ENCODE data around the gene HSD3B2. TPM values are rescaled to one million over a fixed set of nuclear protein-coding genes. Genes with fewer than 3 reads are reported as not detected.

Gene HSD3B2
- total RNA-seq, 1 experiment from 2014 or later: not detected

DNA sequence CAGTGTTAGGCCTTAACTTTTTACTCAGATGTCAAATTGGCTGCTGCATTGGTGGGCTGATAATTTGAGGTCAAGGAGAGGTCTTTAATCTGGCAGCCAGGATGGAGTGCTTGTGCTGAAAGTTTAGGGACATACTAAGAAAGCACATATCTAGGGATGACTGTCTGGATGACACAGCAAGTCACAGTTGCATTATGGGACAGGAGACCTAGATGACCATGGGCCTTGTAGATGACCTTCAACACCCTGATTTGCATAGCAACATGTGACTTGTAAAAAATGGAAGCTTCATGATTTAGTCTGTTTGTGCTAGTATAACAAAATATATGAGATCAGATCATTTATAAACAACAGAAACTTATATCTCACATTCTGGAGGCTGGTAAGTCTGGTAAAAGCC, 18.0 kb upstream of the HSD3B2 start:
- TF ChIP-seq EZH2 (IDR thresholded peaks at IDR 0.05; ENCODE audit: borderline replicate concordance, low read depth, low read length, poor library complexity, severe bottlenecking): no peak
- TF ChIP-seq, protein P1, sequence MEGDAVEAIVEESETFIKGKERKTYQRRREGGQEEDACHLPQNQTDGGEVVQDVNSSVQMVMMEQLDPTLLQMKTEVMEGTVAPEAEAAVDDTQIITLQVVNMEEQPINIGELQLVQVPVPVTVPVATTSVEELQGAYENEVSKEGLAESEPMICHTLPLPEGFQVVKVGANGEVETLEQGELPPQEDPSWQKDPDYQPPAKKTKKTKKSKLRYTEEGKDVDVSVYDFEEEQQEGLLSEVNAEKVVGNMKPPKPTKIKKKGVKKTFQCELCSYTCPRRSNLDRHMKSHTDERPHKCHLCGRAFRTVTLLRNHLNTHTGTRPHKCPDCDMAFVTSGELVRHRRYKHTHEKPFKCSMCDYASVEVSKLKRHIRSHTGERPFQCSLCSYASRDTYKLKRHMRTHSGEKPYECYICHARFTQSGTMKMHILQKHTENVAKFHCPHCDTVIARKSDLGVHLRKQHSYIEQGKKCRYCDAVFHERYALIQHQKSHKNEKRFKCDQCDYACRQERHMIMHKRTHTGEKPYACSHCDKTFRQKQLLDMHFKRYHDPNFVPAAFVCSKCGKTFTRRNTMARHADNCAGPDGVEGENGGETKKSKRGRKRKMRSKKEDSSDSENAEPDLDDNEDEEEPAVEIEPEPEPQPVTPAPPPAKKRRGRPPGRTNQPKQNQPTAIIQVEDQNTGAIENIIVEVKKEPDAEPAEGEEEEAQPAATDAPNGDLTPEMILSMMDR (conservative IDR thresholded peaks at IDR 0.05; ENCODE audit: low read depth, low read length): no peak
- Histone ChIP-seq H3K27ac (ENCODE audit: low read depth, low read length, poor library complexity, severe bottlenecking) (no peak overlapping the region), H3K36me3 (ENCODE audit: insufficient read depth, low read length, poor library complexity, severe bottlenecking) (no peaks in the 10 kb centered on the region), H3K4me1 (ENCODE audit: insufficient read depth, low read length, poor library complexity, severe bottlenecking) (no peaks in the 10 kb centered on the region), H3K9me3 (ENCODE audit: low read depth, low read length, poor library complexity, severe bottlenecking) (no peaks in the 10 kb centered on the region), H3K4me3 (ENCODE audit: low read depth, low read length, poor library complexity, severe bottlenecking) (no peak overlapping the region), H3K27me3 (replicated peaks; ENCODE audit: insufficient read depth, low read depth, low read length, poor library complexity) (no peaks in the 10 kb centered on the region)
- CTCF ChIA-PET: no interaction called here
- DNase-seq (ENCODE audit: low spot score): no peak
- BruUV-seq (replicated peaks): no TSS peak
- intact Hi-C loops (cut with micrococcal nuclease; ENCODE audit: unreplicated experiment): no loop called here
- POLR2A ChIA-PET (ENCODE audit: low non-redundant PET): no interaction called here

DNA sequence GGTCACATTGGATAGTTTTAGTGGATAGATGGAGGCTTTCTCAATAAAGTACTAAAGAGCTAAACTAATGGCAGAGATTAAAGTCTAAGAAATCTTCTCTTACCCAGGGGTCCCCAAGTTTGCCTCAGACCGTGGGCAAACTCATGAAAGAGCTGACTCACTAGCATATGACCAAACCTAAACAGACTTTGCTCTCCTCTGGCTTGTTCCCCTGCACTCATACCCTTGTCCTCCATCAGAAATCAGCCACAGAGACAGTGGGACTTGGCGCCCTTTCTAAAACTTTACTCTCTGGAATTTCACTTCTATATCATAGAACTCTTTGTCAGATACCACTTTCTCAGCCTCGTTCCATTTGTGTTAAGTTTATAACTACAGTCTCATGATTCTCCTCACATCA, 17.0 kb upstream of the HSD3B2 start:
- no peak overlapping the region for H3K27ac ChIP-seq (ENCODE audit: low read depth, low read length, poor library complexity, severe bottlenecking)
- intact Hi-C loops (cut with micrococcal nuclease; ENCODE audit: unreplicated experiment): no loop called here
- no peaks in the 10 kb centered on the region for H3K9me3 ChIP-seq (ENCODE audit: low read depth, low read length, poor library complexity, severe bottlenecking)
- ChIA-PET CTCF (no interaction called here), POLR2A (ENCODE audit: low non-redundant PET) (no interaction called here)
- no peaks in the 10 kb centered on the region for H3K36me3 ChIP-seq (ENCODE audit: insufficient read depth, low read length, poor library complexity, severe bottlenecking)
- TF ChIP-seq, protein P1 (conservative IDR thresholded peaks at IDR 0.05; ENCODE audit: low read depth, low read length): no peak
- TF ChIP-seq EZH2 (IDR thresholded peaks at IDR 0.05; ENCODE audit: borderline replicate concordance, low read depth, low read length, poor library complexity, severe bottlenecking): no peak
- no peak for DNase-seq (ENCODE audit: low spot score)
- no TSS peak for BruUV-seq (replicated peaks)
- no peaks in the 10 kb centered on the region for H3K4me1 ChIP-seq (ENCODE audit: insufficient read depth, low read length, poor library complexity, severe bottlenecking)
- no peaks in the 10 kb centered on the region for H3K27me3 ChIP-seq (replicated peaks; ENCODE audit: insufficient read depth, low read depth, low read length, poor library complexity)
- no peak overlapping the region for H3K4me3 ChIP-seq (ENCODE audit: low read depth, low read length, poor library complexity, severe bottlenecking)

DNA sequence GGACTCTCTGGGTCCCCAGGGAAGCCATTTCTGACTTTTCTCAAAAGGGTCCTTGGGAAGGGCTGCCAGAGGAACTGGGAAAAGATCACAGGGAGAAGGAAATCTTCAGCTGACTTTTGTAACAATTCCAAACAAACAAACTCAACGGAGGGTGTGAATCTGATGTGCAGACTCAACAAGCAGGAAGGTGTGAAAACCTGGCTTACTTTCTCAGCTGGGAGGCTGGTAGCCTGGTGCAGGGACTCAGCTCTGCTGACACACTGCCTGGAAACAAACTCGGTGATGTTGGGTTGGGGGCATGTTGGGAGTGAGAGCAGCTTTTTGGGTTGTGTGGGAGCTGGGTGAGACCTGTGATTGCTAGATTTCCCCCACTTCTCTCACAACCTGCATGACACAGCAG, 10.2 kb upstream of the HSD3B2 start:
- CTCF ChIA-PET: no interaction called here
- POLR2A ChIA-PET (ENCODE audit: low non-redundant PET): no interaction called here

More for the DNA sequence above, 10.2 kb upstream of the HSD3B2 start:
- Histone ChIP-seq H3K9me3 (ENCODE audit: low read depth, low read length, poor library complexity, severe bottlenecking) (no peaks in the 10 kb centered on the region), H3K4me3 (ENCODE audit: low read depth, low read length, poor library complexity, severe bottlenecking) (no peak overlapping the region), H3K27ac (ENCODE audit: low read depth, low read length, poor library complexity, severe bottlenecking) (no peak overlapping the region), H3K4me1 (ENCODE audit: insufficient read depth, low read length, poor library complexity, severe bottlenecking) (no peaks in the 10 kb centered on the region), H3K36me3 (ENCODE audit: insufficient read depth, low read length, poor library complexity, severe bottlenecking) (no peaks in the 10 kb centered on the region), H3K27me3 (replicated peaks; ENCODE audit: insufficient read depth, low read depth, low read length, poor library complexity) (peaks cover 3% of the 10 kb centered on the region)
- intact Hi-C loops (cut with micrococcal nuclease; ENCODE audit: unreplicated experiment): no loop called here
- TF ChIP-seq EZH2 (IDR thresholded peaks at IDR 0.05; ENCODE audit: borderline replicate concordance, low read depth, low read length, poor library complexity, severe bottlenecking): no peak
- TF ChIP-seq, protein P1 (conservative IDR thresholded peaks at IDR 0.05; ENCODE audit: low read depth, low read length): no peak
- BruUV-seq (replicated peaks): no TSS peak
- no peak for DNase-seq (ENCODE audit: low spot score)
